Activated naive CD4-positive, alpha-beta T cell treated with anti-CD3 and anti-CD28 coated beads, Interleukin-2, amount 50 U/mL, for 16 hours (primary cell): Measurements from ENCODE around the gene PEX14.
"Not testable (repeated sequence)": the region's sequence is repeated elsewhere in the genome, so short reads cannot be mapped to it uniquely, and the experiment has no call there.

Experiments used
- DNase-seq: peaks from one replicate; pipeline ENCODE4 v3.0.0-alpha.2; 2020

Gene PEX14

GRCh38 chr1:10450836-10451235 is 23.9 kb upstream of the PEX14 start:
- DNase-seq, result no peak

GRCh38 chr1:10451287-10451686 is 23.5 kb upstream of the PEX14 start:
- DNase-seq, result no peak

GRCh38 chr1:10456048-10456447 is 18.7 kb upstream of the PEX14 start:
- DNase-seq, result no peak

GRCh38 chr1:10456661-10457060 is 18.1 kb upstream of the PEX14 start:
- no peak for DNase-seq

- DNase-seq, result not testable (repeated sequence)
Measured at GRCh38 chr1:10457462-10457861, 17.3 kb upstream of the PEX14 start.

GRCh38 chr1:10457875-10458274 is 16.9 kb upstream of the PEX14 start:
- no peak for DNase-seq

- DNase-seq, result no peak
Measured at GRCh38 chr1:10459184-10459583, 15.6 kb upstream of the PEX14 start.

- DNase-seq, result no peak
Measured at GRCh38 chr1:10467078-10467477, 7.7 kb upstream of the PEX14 start.

- DNase-seq, result no peak
Measured at GRCh38 chr1:10470043-10470442, 4.7 kb upstream of the PEX14 start.

GRCh38 chr1:10471411-10472219 is 3.1 kb upstream of the PEX14 start:
- no peak for DNase-seq

- peak; percentile 91 for DNase-seq
Measured at GRCh38 chr1:10472220-10473144, 2.3 kb upstream of the PEX14 start, which contains the start of gene DFFA. Gene DFFA, minus strand, starts transcription at chr1:10472529. Its CDS starts 71 bp downstream, at chr1:10472458.

GRCh38 chr1:10473145-10473765 is 1.5 kb upstream of the PEX14 start:
- DNase-seq, result no peak

- DNase-seq, result not testable (repeated sequence)
Measured at GRCh38 chr1:10474309-10474612, 489 bp upstream of the PEX14 start.

GRCh38 chr1:10475510-10475909 is 760 bp downstream of the PEX14 start:
- DNase-seq, result no peak

- DNase-seq, result no peak
Measured at GRCh38 chr1:10479296-10479695, 4.5 kb downstream of the PEX14 start.

- DNase-seq, result no peak
Measured at GRCh38 chr1:10480614-10481013, 5.9 kb downstream of the PEX14 start.

GRCh38 chr1:10484521-10484920 is 9.8 kb downstream of the PEX14 start:
- no peak for DNase-seq

GRCh38 chr1:10489291-10490055 is 14.7 kb downstream of the PEX14 start:
- DNase-seq, result no peak

- DNase-seq, result no peak
Measured at GRCh38 chr1:10490286-10490970, 15.7 kb downstream of the PEX14 start.

GRCh38 chr1:10494418-10494753 is 19.6 kb downstream of the PEX14 start:
- no peak for DNase-seq

- DNase-seq, result peak; percentile 77
Measured at GRCh38 chr1:10494754-10495474, 20.2 kb downstream of the PEX14 start.

GRCh38 chr1:10495475-10495817 is 20.7 kb downstream of the PEX14 start:
- peak; percentile 15 for DNase-seq
